SK-N-MC (cell line): ENCODE measurements around the gene TNFRSF21.

Experiments used
- DNase-seq: peaks from one replicate; pipeline ENCODE4 v3.0.0-alpha.2; 2011; ENCODE audit warnings: low read depth, low spot score
- H3K27ac ChIP-seq: fragments of 200-600 bp; sonication (generic); 2 replicates; pipeline ENCODE4 v1.5.1; 2016; ENCODE audit warnings: mixed run types
- H3K36me3 ChIP-seq: fragments of 200-600 bp; sonication (generic); 2 replicates; pipeline ENCODE4 v1.6.1; 2017; ENCODE audit warnings: antibody characterized with exemption, low read length, mixed read lengths; ENCODE audit not compliant: insufficient read depth
- H3K4me3 ChIP-seq: fragments of 200-600 bp; sonication (generic); 2 replicates; pipeline ENCODE4 v1.5.1; 2016
- H3K9ac ChIP-seq: fragments of 200-600 bp; sonication (generic); 2 replicates; pipeline ENCODE4 v1.8.0; 2017; ENCODE audit warnings: mixed run types, mixed read lengths; ENCODE audit not compliant: insufficient read length
- H3K9me3 ChIP-seq: fragments of 200-600 bp; sonication (generic); 2 replicates; pipeline ENCODE4 v1.6.1; 2017; ENCODE audit warnings: low read depth, mild to moderate bottlenecking, antibody characterized with exemption, low read length, moderate library complexity, mixed read lengths
- EZH2 ChIP-seq: fragments of 200-600 bp; sonication (generic); IDR thresholded peaks from one replicate; pipeline ENCODE4 v1.6.1; 2017; ENCODE audit warnings: antibody characterized with exemption
- FOXP2 ChIP-seq: optimal IDR thresholded peaks from 2 replicates; pipeline ENCODE3; 2011; ENCODE audit warnings: mild to moderate bottlenecking, moderate library complexity; ENCODE audit not compliant: insufficient read depth; ENCODE audit errors: extremely low read length, control extremely low read depth
- POLR2AphosphoS5 ChIP-seq: IDR thresholded peaks from 2 replicates; pipeline ENCODE4 v1.6.1; 2012; ENCODE audit warnings: mild to moderate bottlenecking, low read depth, low read length, borderline replicate concordance

TNFRSF21 gene

DNA sequence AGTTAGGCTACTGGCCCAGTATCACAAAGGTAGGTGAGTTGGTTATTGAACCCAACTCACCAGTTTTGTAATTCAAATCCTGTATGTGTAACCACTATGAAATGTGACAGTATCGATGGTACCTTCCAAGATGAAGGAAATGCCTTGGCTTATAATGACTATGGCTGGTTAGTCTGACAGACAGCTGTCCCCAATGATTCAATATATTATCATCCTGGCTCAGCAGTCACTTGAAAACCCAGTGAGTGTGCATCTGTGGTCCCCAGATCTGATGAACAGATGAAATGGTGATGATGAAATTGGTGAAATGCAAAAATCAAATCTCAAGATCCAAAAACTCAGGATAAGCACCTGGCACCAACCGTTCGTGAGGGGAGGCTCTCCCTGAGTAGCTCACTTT is 54.8 kb downstream of the TNFRSF21 start:
- DNase-seq: no peak
- Histone ChIP-seq H3K36me3 (no peaks in the 10 kb centered on the region), H3K9ac (no peak overlapping the region), H3K27ac (no peak overlapping the region), H3K4me3 (no peak overlapping the region), H3K9me3 (no peaks in the 10 kb centered on the region)
- no peak for TF ChIP-seq FOXP2
- no peak for TF ChIP-seq POLR2AphosphoS5
- no peak for TF ChIP-seq EZH2

DNA sequence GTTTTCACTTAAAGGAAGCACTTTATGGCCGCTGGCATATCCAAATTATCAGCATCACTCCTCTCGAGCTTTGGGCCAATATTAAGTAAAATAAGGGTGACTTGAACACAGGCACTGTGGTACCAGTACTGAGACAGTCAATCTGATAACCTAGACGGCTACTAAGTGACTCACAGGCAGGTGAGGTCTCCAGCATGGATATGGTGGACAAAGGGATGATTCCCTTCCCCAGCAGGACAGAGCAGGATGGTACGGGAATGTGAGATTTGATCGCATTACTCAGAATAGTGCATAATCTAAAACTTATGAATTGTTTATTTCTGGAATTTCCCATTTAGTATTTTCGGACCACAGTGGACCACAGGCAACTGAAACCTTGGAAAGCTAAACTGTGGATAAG is 55.7 kb downstream of the TNFRSF21 start:
- TF ChIP-seq EZH2: no peak
- no peak for TF ChIP-seq POLR2AphosphoS5
- no peak for TF ChIP-seq FOXP2
- Histone ChIP-seq H3K9me3 (no peaks in the 10 kb centered on the region), H3K9ac (no peak overlapping the region), H3K27ac (no peak overlapping the region), H3K4me3 (no peak overlapping the region), H3K36me3 (no peaks in the 10 kb centered on the region)
- no peak for DNase-seq

DNA sequence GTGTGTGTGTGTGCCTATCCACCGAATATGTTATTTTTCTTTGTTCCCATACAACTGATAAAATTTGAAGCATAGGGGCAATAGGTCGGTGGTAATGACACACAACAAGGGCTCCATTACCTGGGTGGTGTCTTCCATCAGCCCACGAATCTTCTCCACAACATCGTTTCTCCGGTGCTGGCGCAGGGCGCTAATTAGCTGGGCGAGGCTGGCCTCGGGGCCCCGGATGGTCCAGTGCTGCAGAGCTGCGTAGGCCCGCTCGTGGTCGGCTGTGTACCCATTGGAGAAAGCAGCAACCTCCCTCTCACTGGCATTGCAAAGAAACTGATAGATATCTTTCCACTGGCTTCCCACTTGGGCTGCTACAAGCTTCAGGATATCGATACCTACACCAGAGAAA is 56.6 kb downstream of the TNFRSF21 start:
- no peak for TF ChIP-seq POLR2AphosphoS5
- no peak for TF ChIP-seq FOXP2
- TF ChIP-seq EZH2: no peak
- H3K4me3 ChIP-seq: no peak overlapping the region
- H3K9me3 ChIP-seq: no peaks in the 10 kb centered on the region
- no peak overlapping the region for H3K9ac ChIP-seq
- no peak for DNase-seq
- no peaks in the 10 kb centered on the region for H3K36me3 ChIP-seq
- H3K27ac ChIP-seq: no peak overlapping the region

DNA sequence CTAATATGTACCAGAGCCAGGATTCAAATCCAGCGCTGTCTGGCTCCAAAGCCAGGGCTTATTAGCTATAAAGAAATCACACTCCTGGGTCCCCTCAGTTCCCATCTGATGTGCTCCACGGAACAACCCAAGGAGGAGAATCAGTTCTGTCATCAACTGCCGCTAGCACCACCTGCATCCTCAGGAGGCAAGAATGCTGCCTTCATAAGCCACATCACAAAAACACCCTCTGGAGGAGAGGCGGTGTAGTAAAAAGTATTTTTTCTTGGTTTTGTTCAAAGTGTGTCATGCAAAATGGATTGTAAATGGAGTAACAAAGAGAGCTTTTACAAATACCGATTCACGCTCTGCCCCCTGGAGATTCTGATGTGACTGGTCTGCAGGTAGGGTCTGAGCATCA is 57.1 kb downstream of the TNFRSF21 start:
- Histone ChIP-seq H3K27ac (no peak overlapping the region), H3K9me3 (no peaks in the 10 kb centered on the region), H3K36me3 (no peaks in the 10 kb centered on the region), H3K9ac (no peak overlapping the region), H3K4me3 (no peak overlapping the region)
- no peak for DNase-seq
- TF ChIP-seq EZH2 (no peak), FOXP2 (no peak), POLR2AphosphoS5 (no peak)

DNA sequence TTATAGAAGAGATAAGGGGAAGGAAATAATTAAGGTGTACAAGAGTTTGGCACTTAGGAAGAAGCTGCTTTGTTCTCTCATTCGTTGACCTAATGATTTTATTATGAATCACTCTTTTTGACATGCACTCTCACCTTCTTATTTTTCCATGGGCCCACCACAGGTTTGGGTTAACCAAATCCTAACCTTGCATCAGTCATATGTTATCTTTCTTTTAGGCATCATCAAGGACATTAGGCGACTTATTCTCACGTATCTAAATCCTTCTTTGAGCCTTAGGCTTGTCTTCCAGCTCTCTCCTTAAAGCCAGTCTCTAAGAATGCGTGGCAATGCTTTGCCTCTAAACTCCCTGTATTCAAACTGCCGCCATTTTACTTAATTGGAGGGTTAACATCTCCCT is 58.3 kb downstream of the TNFRSF21 start:
- no peak overlapping the region for H3K27ac ChIP-seq
- H3K9me3 ChIP-seq: no peaks in the 10 kb centered on the region

DNA sequence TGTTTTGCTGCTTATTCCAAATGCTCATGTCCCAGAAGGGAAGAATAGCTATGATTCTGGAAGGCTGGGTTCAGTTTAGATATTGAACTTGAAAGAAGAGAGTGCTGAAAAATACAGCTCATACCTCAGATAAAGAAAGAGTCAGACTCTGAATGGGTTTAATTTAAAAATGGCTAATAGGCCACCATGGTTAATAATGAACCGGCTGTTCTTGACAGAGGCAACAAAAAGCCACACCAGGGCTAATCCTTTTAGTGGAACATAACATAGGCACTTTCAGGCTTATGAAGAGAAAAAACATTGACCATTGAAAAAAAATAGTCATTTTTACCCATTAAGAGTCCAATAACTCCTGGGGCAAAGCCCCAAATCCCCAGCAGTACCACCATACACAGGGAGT is 59.4 kb downstream of the TNFRSF21 start:
- H3K36me3 ChIP-seq: no peaks in the 10 kb centered on the region
- no peak for TF ChIP-seq EZH2
- no peak for TF ChIP-seq POLR2AphosphoS5
- TF ChIP-seq FOXP2: no peak
- H3K4me3 ChIP-seq: no peak overlapping the region
- no peak overlapping the region for H3K27ac ChIP-seq
- no peaks in the 10 kb centered on the region for H3K9me3 ChIP-seq
- no peak overlapping the region for H3K9ac ChIP-seq
- DNase-seq: no peak

More for the DNA sequence above, 58.3 kb downstream of the TNFRSF21 start:
- DNase-seq: no peak
- no peaks in the 10 kb centered on the region for H3K36me3 ChIP-seq
- TF ChIP-seq FOXP2: no peak
- TF ChIP-seq POLR2AphosphoS5: no peak
- TF ChIP-seq EZH2: no peak
- no peak overlapping the region for H3K4me3 ChIP-seq
- H3K9ac ChIP-seq: no peak overlapping the region

DNA sequence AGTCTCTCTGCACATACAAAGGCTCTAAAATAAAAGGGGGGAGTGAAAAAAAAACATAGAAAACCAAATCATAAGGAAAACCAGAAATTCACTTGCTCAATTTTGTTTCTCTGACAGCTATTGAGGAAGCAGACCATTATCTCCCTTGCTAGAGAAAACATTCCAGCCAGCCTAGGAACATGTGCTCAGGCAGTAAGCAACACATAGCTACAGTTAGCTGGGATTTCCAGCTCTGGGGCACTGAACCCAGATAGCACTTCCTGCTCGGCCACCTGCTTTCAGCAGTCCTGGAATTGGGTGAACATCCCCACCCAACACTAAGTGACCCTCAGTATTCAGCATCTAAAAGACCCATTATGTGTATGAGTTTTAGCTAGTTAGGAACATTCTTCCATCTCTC is 61.3 kb downstream of the TNFRSF21 start:
- TF ChIP-seq FOXP2 (no peak), EZH2 (no peak), POLR2AphosphoS5 (no peak)
- Histone ChIP-seq H3K36me3 (no peaks in the 10 kb centered on the region), H3K9ac (no peak overlapping the region), H3K4me3 (no peak overlapping the region), H3K27ac (no peak overlapping the region), H3K9me3 (no peaks in the 10 kb centered on the region)
- DNase-seq: no peak

DNA sequence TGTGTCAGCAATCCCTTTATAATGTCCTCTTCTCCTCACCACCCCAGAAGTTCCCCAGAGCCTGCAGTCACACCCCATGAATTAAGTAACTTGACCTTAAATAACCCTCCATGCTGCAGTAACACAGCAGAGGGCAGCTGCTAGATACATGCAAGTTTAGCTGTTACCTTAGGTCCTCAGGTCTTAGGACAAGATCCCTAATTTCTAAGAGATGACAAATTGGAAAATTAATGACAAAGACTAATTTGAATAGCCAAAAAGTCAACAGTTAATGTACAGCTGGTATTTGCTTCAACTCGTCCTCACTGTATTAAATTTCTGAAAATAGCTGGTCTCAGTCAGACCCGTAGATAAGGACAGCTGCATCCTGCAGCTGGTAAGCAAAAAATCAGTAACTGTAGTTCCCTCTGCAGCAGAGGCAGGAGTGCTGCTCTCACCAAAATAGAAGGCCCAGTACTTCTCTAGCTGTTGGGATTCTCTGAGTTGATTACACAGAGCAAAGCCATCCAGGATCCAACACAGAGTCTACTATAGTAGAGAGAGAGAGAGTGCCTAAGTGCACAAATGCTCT is 62.4 kb downstream of the TNFRSF21 start:
- no peaks in the 10 kb centered on the region for H3K9me3 ChIP-seq
- TF ChIP-seq EZH2: no peak
- TF ChIP-seq FOXP2: no peak
- TF ChIP-seq POLR2AphosphoS5: no peak
- no peak overlapping the region for H3K4me3 ChIP-seq
- H3K36me3 ChIP-seq: no peaks in the 10 kb centered on the region
- no peak for DNase-seq
- H3K27ac ChIP-seq: no peak overlapping the region
- no peak overlapping the region for H3K9ac ChIP-seq

DNA sequence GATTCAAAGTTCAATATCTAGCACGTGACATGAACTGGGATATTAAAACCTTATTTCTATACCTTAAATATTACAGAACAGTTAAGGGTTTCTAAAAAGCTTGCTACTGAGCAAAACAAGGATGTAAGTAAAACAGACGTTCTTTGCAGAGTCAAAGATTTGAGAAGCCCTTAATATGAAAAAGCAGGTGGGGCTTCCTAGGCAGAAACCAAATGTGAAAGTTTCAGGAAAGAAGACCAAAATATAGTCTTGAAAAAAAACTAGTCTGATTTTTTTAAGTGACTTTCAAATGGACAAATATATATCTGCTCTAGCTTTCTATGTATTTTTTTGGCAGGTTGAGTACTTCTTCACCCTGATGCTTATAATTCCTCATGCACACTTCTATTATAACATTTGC is 63.2 kb downstream of the TNFRSF21 start:
- Histone ChIP-seq H3K27ac (no peak overlapping the region), H3K36me3 (no peaks in the 10 kb centered on the region), H3K9me3 (no peaks in the 10 kb centered on the region), H3K9ac (no peak overlapping the region), H3K4me3 (no peak overlapping the region)
- TF ChIP-seq EZH2 (no peak), FOXP2 (no peak), POLR2AphosphoS5 (no peak)
- DNase-seq: no peak
